GM23338 (cell line): ENCODE data around the gene KCNK5. TPM values are rescaled to one million over a fixed set of nuclear protein-coding genes. Genes with fewer than 3 reads are reported as not detected.

Experiments used
- ATAC-seq: fragments of 200-7000 bp; cut with Tn5 transposase; 3 replicates; pipeline ENCODE4 v1.9.1; 2020
- DNase-seq: peaks from one replicate; pipeline ENCODE4 v3.0.0-alpha.2; 2015; ENCODE audit warnings: low spot score
- H2AFZ ChIP-seq: fragments of 200-600 bp; sonication (generic); 2 replicates; pipeline ENCODE4 v1.8.0; 2016; ENCODE audit warnings: antibody characterized with exemption, mild to moderate bottlenecking, moderate library complexity
- H3F3A ChIP-seq: fragments of 200-600 bp; sonication (generic); replicated peaks from 2 replicates; pipeline ENCODE4 v1.8.0; 2017; ENCODE audit warnings: antibody characterized with exemption, mixed run types, low read depth
- H3K27ac ChIP-seq: fragments of 200-600 bp; sonication (generic); 2 replicates; pipeline ENCODE4 v1.6.1; 2016; ENCODE audit warnings: low read depth
- H3K27me3 ChIP-seq: fragments of 200-600 bp; sonication (generic); 2 replicates; pipeline ENCODE4 v1.8.0; 2016; ENCODE audit warnings: mild to moderate bottlenecking, mixed run types, moderate library complexity; ENCODE audit not compliant: insufficient read depth
- H3K36me3 ChIP-seq: fragments of 200-600 bp; sonication (generic); 2 replicates; pipeline ENCODE4 v1.8.0; 2016; ENCODE audit warnings: mild to moderate bottlenecking; ENCODE audit not compliant: insufficient read depth
- H3K4me1 ChIP-seq: fragments of 200-600 bp; sonication (generic); 2 replicates; pipeline ENCODE4 v1.8.0; 2016; ENCODE audit warnings: mild to moderate bottlenecking, moderate library complexity; ENCODE audit not compliant: insufficient read depth
- H3K4me2 ChIP-seq: fragments of 200-600 bp; sonication (generic); 2 replicates; pipeline ENCODE4 v1.7.1; 2017; ENCODE audit warnings: mixed run types
- H3K4me3 ChIP-seq: fragments of 200-600 bp; sonication (generic); 2 replicates; pipeline ENCODE4 v1.6.1; 2016; ENCODE audit warnings: mixed run types
- H3K79me2 ChIP-seq: fragments of 200-600 bp; sonication (generic); replicated peaks from 2 replicates; pipeline ENCODE4 v1.8.0; 2017; ENCODE audit warnings: mild to moderate bottlenecking; ENCODE audit not compliant: insufficient read depth
- H3K9me2 ChIP-seq: fragments of 200-600 bp; sonication (generic); 2 replicates; pipeline ENCODE4 v1.8.0; 2017; ENCODE audit not compliant: insufficient read depth
- H4K20me1 ChIP-seq: fragments of 200-600 bp; sonication (generic); replicated peaks from 2 replicates; pipeline ENCODE4 v1.8.0; 2017; ENCODE audit warnings: mild to moderate bottlenecking; ENCODE audit not compliant: insufficient read depth
- H3K27ac Mint-ChIP-seq: 2 replicates; pipeline ENCODE4 v1.8.0; 2020; ENCODE audit warnings: inconsistent platforms, mild to moderate bottlenecking, moderate library complexity, mixed read lengths
- H3K27me3 Mint-ChIP-seq: 3 replicates; pipeline ENCODE4 v1.8.0; 2022; ENCODE audit warnings: low read depth, mild to moderate bottlenecking, moderate library complexity, mixed read lengths, inconsistent platforms; ENCODE audit not compliant: insufficient read depth, poor library complexity
- H3K36me3 Mint-ChIP-seq: 3 replicates; pipeline ENCODE4 v1.8.0; 2021; ENCODE audit warnings: low read depth, mild to moderate bottlenecking, inconsistent platforms, moderate library complexity, mixed read lengths
- H3K4me1 Mint-ChIP-seq: 3 replicates; pipeline ENCODE4 v1.8.0; 2020; ENCODE audit warnings: mild to moderate bottlenecking, inconsistent platforms, mixed read lengths
- H3K4me3 Mint-ChIP-seq: 3 replicates; pipeline ENCODE4 v1.8.0; 2021; ENCODE audit warnings: moderate library complexity, mild to moderate bottlenecking, inconsistent platforms, mixed read lengths
- H3K9me3 Mint-ChIP-seq: 3 replicates; pipeline ENCODE4 v1.8.0; 2020; ENCODE audit warnings: moderate library complexity, mild to moderate bottlenecking, inconsistent platforms, mixed read lengths
- CTCF ChIP-seq, 2 experiments: fragments of 200-600 bp in 1 of 2; sonication (generic) in 1 of 2; conservative IDR thresholded peaks; 2 replicates each; pipeline versions ENCODE4 v1.5.1 to v1.6.1; 2016 to 2017; ENCODE audit warnings: antibody characterized with exemption in 2 of 2, low read depth in 2 of 2, mild to moderate bottlenecking in 2 of 2, moderate library complexity in 1 of 2
- ETS1 ChIP-seq: IDR thresholded peaks from 2 replicates; pipeline ENCODE4 v1.6.1; 2016; ENCODE audit warnings: antibody characterized with exemption
- EZH2phosphoT487 ChIP-seq: fragments of 200-600 bp; sonication (generic); IDR thresholded peaks from one replicate; pipeline ENCODE4 v1.8.1; 2018; ENCODE audit warnings: antibody characterized with exemption; ENCODE audit not compliant: unreplicated experiment
- JUNB ChIP-seq: IDR thresholded peaks from one replicate; pipeline ENCODE4 v1.6.1; 2016; ENCODE audit warnings: antibody characterized with exemption; ENCODE audit not compliant: unreplicated experiment
- NANOG ChIP-seq: IDR thresholded peaks from 2 replicates; pipeline ENCODE4 v1.6.1; 2016; ENCODE audit warnings: antibody characterized with exemption, borderline replicate concordance
- POLR2AphosphoS5 ChIP-seq: IDR thresholded peaks from 2 replicates; pipeline ENCODE4 v1.6.1; 2016; ENCODE audit warnings: antibody characterized with exemption, low read depth
- REST ChIP-seq: IDR thresholded peaks from one replicate; pipeline ENCODE4 v1.6.1; 2018; ENCODE audit warnings: antibody characterized with exemption; ENCODE audit not compliant: unreplicated experiment
- STAT1 ChIP-seq: IDR thresholded peaks from one replicate; pipeline ENCODE4 v1.6.1; 2016; ENCODE audit warnings: antibody characterized with exemption; ENCODE audit not compliant: unreplicated experiment
- ZNF114 ChIP-seq: fragments of 250-450 bp; sonication (Bioruptor Pico); IDR thresholded peaks from 2 replicates; pipeline ENCODE4 v1.5.0; 2020; ENCODE audit warnings: mild to moderate bottlenecking, moderate library complexity
- ZNF331 ChIP-seq: fragments of 250-450 bp; sonication (Bioruptor Pico); IDR thresholded peaks from 2 replicates; pipeline ENCODE4 v1.5.0; 2020; ENCODE audit warnings: low read depth, mild to moderate bottlenecking, moderate library complexity
- ZNF462 ChIP-seq: fragments of 250-450 bp; sonication (Bioruptor Pico); IDR thresholded peaks from 2 replicates; pipeline ENCODE4 v1.5.0; 2020; ENCODE audit warnings: mild to moderate bottlenecking, moderate library complexity
- polyA plus RNA-seq: library from polyadenylated mRNA; unstranded; fragments of >200 nt; fragmentation: Nextera tagmentation; extraction: Ambion mirVana; gene quantifications from 2 replicates; pipeline ENCODE4 v1.2.1, GENCODE V29; 2016
- total RNA-seq: library from RNA; depleted of rRNA; stranded (reverse); fragments of >200 nt; shearing (Covaris generic); gene quantifications from 2 replicates; pipeline ENCODE4 v1.2.3, GENCODE V29; 2014

The KCNK5 gene
- total and polyA plus RNA-seq, 2 experiments from 2014 or later: 9.5 to 57.4 TPM

GRCh38 chr6:39200498-39201020 lies 28.7 kb downstream of the KCNK5 start (continued):
- TF ChIP-seq JUNB (no peak), ETS1 (no peak), EZH2phosphoT487 (no peak), ZNF114 (CRISPR knock-in tag) (no peak), STAT1 (no peak), NANOG (no peak), POLR2AphosphoS5 (no peak)

- H2AFZ ChIP-seq: no peak overlapping the region
- no peaks in the 10 kb centered on the region for H3K9me3 Mint-ChIP-seq
- DNase-seq (no peak), ATAC-seq (no peak)
- no peak overlapping the region for H3K4me2 ChIP-seq
- H3K27ac Mint-ChIP-seq: no peak overlapping the region
- peaks cover 84% of the 10 kb centered on the region for H3K79me2 ChIP-seq
- H4K20me1 ChIP-seq: peaks cover 38% of the 10 kb centered on the region
- no peaks in the 10 kb centered on the region for H3K27me3 ChIP-seq
- peaks cover 4% of the 10 kb centered on the region for H3F3A ChIP-seq
- H3K27ac ChIP-seq: no peak overlapping the region
- peaks cover 31% of the 10 kb centered on the region for H3K36me3 Mint-ChIP-seq
- H3K4me1 Mint-ChIP-seq: peaks cover 50% of the 10 kb centered on the region
- H3K9me2 ChIP-seq: no peaks in the 10 kb centered on the region
- peaks cover 10% of the 10 kb centered on the region for H3K27me3 Mint-ChIP-seq
- peaks cover 17% of the 10 kb centered on the region for H3K36me3 ChIP-seq
- peaks cover 29% of the 10 kb centered on the region for H3K4me1 ChIP-seq
- no peak overlapping the region; the same call in 2 of the 3 replicates for H3K4me3 Mint-ChIP-seq
- no peak overlapping the region for H3K4me3 ChIP-seq
- TF ChIP-seq STAT1: no peak
- no peak for TF ChIP-seq CTCF (conservative IDR thresholded peaks at IDR 0.05; ENCODE audit: low read depth in 2 of 2)
- no peak for TF ChIP-seq REST
- TF ChIP-seq ETS1: no peak
- TF ChIP-seq JUNB: no peak
- no peak for TF ChIP-seq ZNF462 (CRISPR knock-in tag)
- no peak for TF ChIP-seq POLR2AphosphoS5
- no peak for TF ChIP-seq ZNF114 (CRISPR knock-in tag)
- no peak for TF ChIP-seq ZNF331 (CRISPR knock-in tag)
Observed at GRCh38 chr6:39199976-39200375, 29.3 kb downstream of the KCNK5 start.
